ENCODE results near the gene DDRGK1. TPM values are rescaled to one million over a fixed set of nuclear protein-coding genes. Genes with fewer than 3 reads are reported as not detected.

DDRGK1 gene
- polyA plus RNA-seq, 1 donor from 2014 or later = 67.6 TPM

DNA sequence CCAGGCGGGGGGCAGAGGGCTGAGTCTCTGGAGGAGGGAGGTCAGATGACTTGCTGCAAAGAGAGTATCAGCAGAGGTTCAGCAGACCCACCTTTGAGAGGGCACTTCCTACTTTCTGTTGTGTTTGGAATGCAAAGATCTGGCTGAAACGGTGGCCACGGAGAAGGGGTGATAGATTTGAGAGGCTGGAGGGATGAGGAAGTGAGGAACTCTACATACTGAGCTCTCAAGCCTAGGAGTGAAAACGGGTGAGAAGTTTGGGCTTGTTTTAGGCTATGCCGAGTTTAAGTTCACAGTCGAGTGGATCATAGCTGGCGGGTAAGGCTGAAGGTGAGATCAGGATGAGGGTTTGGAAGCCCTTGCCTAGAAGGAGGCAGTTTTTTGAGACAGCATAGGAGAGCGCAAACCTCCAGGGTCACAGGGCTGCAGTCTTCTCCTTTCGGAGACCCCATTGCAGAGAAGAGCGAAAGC, 4.3 kb upstream of the DDRGK1 start:
- Histone ChIP-seq H3K9me3 (ENCODE audit: low read length) (no peaks in the 10 kb centered on the region), H3K27ac (ENCODE audit: low read length) (peak overlapping the region; percentile 70), H3F3A (ENCODE audit: insufficient read depth, low read length, poor library complexity, severe bottlenecking) (no peaks in the 10 kb centered on the region), H3K79me2 (replicated peaks; ENCODE audit: insufficient read depth, low read length) (peaks cover 13% of the 10 kb centered on the region), H3K27me3 (ENCODE audit: insufficient read depth, low read depth, low read length) (no peaks in the 10 kb centered on the region), H3K4me3 (ENCODE audit: low read length) (peak overlapping the region; percentile 98), H2AFZ (ENCODE audit: low read depth, low read length) (peak overlapping the region; percentile 95), H3K36me3 (ENCODE audit: insufficient read depth, low read length) (no peaks in the 10 kb centered on the region), H3K9me2 (ENCODE audit: insufficient read depth, low read length) (no peaks in the 10 kb centered on the region), H4K20me1 (ENCODE audit: insufficient read depth) (no peaks in the 10 kb centered on the region), H3K9ac (ENCODE audit: low read length) (peak overlapping the region; percentile 79), H3K4me2 (ENCODE audit: low read length) (peak overlapping the region; percentile 92)
- no peak for TF ChIP-seq TAF1 (IDR thresholded peaks at IDR 0.05; ENCODE audit: low read depth)
- TF ChIP-seq POLR2AphosphoS5 (IDR thresholded peaks at IDR 0.05) = no peak
- no peak for TF ChIP-seq RAD21 (conservative IDR thresholded peaks at IDR 0.05)
- no peak for TF ChIP-seq MXI1 (conservative IDR thresholded peaks at IDR 0.05; ENCODE audit: poor library complexity, severe bottlenecking)
- TF ChIP-seq, protein P1, sequence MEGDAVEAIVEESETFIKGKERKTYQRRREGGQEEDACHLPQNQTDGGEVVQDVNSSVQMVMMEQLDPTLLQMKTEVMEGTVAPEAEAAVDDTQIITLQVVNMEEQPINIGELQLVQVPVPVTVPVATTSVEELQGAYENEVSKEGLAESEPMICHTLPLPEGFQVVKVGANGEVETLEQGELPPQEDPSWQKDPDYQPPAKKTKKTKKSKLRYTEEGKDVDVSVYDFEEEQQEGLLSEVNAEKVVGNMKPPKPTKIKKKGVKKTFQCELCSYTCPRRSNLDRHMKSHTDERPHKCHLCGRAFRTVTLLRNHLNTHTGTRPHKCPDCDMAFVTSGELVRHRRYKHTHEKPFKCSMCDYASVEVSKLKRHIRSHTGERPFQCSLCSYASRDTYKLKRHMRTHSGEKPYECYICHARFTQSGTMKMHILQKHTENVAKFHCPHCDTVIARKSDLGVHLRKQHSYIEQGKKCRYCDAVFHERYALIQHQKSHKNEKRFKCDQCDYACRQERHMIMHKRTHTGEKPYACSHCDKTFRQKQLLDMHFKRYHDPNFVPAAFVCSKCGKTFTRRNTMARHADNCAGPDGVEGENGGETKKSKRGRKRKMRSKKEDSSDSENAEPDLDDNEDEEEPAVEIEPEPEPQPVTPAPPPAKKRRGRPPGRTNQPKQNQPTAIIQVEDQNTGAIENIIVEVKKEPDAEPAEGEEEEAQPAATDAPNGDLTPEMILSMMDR (IDR thresholded peaks at IDR 0.05; ENCODE audit: poor library complexity, severe bottlenecking) = no peak
- TF ChIP-seq, protein P2, sequence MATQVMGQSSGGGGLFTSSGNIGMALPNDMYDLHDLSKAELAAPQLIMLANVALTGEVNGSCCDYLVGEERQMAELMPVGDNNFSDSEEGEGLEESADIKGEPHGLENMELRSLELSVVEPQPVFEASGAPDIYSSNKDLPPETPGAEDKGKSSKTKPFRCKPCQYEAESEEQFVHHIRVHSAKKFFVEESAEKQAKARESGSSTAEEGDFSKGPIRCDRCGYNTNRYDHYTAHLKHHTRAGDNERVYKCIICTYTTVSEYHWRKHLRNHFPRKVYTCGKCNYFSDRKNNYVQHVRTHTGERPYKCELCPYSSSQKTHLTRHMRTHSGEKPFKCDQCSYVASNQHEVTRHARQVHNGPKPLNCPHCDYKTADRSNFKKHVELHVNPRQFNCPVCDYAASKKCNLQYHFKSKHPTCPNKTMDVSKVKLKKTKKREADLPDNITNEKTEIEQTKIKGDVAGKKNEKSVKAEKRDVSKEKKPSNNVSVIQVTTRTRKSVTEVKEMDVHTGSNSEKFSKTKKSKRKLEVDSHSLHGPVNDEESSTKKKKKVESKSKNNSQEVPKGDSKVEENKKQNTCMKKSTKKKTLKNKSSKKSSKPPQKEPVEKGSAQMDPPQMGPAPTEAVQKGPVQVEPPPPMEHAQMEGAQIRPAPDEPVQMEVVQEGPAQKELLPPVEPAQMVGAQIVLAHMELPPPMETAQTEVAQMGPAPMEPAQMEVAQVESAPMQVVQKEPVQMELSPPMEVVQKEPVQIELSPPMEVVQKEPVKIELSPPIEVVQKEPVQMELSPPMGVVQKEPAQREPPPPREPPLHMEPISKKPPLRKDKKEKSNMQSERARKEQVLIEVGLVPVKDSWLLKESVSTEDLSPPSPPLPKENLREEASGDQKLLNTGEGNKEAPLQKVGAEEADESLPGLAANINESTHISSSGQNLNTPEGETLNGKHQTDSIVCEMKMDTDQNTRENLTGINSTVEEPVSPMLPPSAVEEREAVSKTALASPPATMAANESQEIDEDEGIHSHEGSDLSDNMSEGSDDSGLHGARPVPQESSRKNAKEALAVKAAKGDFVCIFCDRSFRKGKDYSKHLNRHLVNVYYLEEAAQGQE (IDR thresholded peaks at IDR 0.05; ENCODE audit: borderline replicate concordance) = no peak
- no peak for TF ChIP-seq EZH2 (IDR thresholded peaks at IDR 0.05; ENCODE audit: borderline replicate concordance, insufficient read depth, low read length, poor library complexity, severe bottlenecking)
- no peak for TF ChIP-seq SMC3 (conservative IDR thresholded peaks at IDR 0.05; ENCODE audit: poor library complexity)
- TF ChIP-seq EP300 (conservative IDR thresholded peaks at IDR 0.05; ENCODE audit: poor library complexity, severe bottlenecking) = no peak

DNA sequence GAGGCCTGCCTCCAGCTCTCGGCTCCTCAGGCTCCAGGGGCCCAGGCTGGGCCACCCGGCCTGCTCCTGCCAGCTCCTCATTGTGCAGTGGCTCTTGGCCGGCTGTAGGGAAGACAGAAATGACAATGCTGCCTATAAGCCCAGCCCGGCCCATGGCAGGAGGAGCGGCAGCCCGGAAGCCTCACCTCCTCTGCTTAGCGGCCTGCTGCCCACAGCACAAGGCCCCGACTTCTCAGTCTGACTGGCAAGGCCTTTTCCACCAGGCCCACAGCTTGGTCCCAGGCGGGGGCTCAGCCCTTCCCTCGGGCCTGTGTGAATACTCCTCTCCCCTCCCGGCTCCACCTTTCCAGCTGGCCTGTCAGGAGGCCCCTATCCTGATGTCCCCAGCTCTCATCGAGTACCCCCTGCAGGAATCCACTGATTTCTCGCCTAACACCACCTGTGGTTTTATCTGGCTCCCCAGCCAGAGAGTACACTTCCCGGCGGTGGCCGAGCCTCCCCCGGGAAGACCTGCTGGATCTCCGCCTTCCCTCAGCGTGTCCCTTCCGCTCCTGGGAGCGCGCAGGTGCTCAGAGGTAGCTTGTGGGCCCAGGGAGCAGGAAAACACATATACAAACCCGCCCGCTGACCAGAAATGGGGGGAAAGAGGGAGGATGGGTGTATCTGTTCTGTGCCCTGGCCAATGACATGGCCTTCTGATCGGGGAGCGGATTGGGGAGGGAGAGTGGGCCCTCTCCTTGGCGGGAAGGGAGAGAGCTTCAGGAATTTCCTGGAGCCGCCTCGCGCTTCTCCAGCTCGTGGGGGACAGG, 963 bp downstream of the DDRGK1 start:
- Histone ChIP-seq H3K36me3 (ENCODE audit: insufficient read depth, low read length) (no peaks in the 10 kb centered on the region), H3K4me2 (ENCODE audit: low read length) (peak overlapping the region; percentile 95), H4K20me1 (ENCODE audit: insufficient read depth) (no peaks in the 10 kb centered on the region), H3K9me2 (ENCODE audit: insufficient read depth, low read length) (no peaks in the 10 kb centered on the region), H3K9ac (ENCODE audit: low read length) (peak overlapping the region; percentile 86), H3K79me2 (replicated peaks; ENCODE audit: insufficient read depth, low read length) (peaks cover 18% of the 10 kb centered on the region), H3F3A (ENCODE audit: insufficient read depth, low read length, poor library complexity, severe bottlenecking) (no peaks in the 10 kb centered on the region), H3K27ac (ENCODE audit: low read length) (peak overlapping the region; percentile 89), H2AFZ (ENCODE audit: low read depth, low read length) (peak overlapping the region; percentile 98), H3K4me3 (ENCODE audit: low read length) (peak overlapping the region; percentile 81), H3K27me3 (ENCODE audit: insufficient read depth, low read depth, low read length) (no peaks in the 10 kb centered on the region), H3K9me3 (ENCODE audit: low read length) (no peaks in the 10 kb centered on the region)
- TF ChIP-seq TAF1 (IDR thresholded peaks at IDR 0.05; ENCODE audit: low read depth) (no peak), SMC3 (conservative IDR thresholded peaks at IDR 0.05; ENCODE audit: poor library complexity) (no peak), RAD21 (conservative IDR thresholded peaks at IDR 0.05) (no peak), POLR2AphosphoS5 (IDR thresholded peaks at IDR 0.05) (no peak), EZH2 (IDR thresholded peaks at IDR 0.05; ENCODE audit: borderline replicate concordance, insufficient read depth, low read length, poor library complexity, severe bottlenecking) (no peak), EP300 (conservative IDR thresholded peaks at IDR 0.05; ENCODE audit: poor library complexity, severe bottlenecking) (no peak)
- TF ChIP-seq, protein P2 (IDR thresholded peaks at IDR 0.05; ENCODE audit: borderline replicate concordance) = no peak
